ENCODE results near the gene EVL.
A peak's percentile ranks its signal among the peaks of the same experiment; 100 is the strongest.

Gene EVL

GRCh38 chr14:100159865-100160533 lies 94.8 kb downstream of the EVL start:
- Histone ChIP-seq H3K36me3 (replicated peaks) (no peaks in the 10 kb centered on the region), H3K4me3 (ENCODE audit: low read depth, low read length) (no peak overlapping the region), H3K27ac (no peak overlapping the region), H3K27me3 (replicated peaks) (peaks cover 29% of the 10 kb centered on the region)
- no peak for TF ChIP-seq CTCF (IDR thresholded peaks at IDR 0.05; ENCODE audit: low read depth, low read length, missing control alignments)
- DNase-seq = no peak
- in situ Hi-C loops (cut with HindIII; ENCODE audit: low pct_ligation_motif_present, low sequenced_read_pairs) = no loop called here

GRCh38 chr14:100160534-100160916 lies 95.3 kb downstream of the EVL start:
- H3K36me3 ChIP-seq (replicated peaks) = no peaks in the 10 kb centered on the region
- no peak overlapping the region for H3K4me3 ChIP-seq (ENCODE audit: low read depth, low read length)
- H3K27ac ChIP-seq = no peak overlapping the region
- in situ Hi-C loops (cut with HindIII; ENCODE audit: low pct_ligation_motif_present, low sequenced_read_pairs) = no loop called here
- peaks cover 29% of the 10 kb centered on the region for H3K27me3 ChIP-seq (replicated peaks)
- no peak for DNase-seq
- TF ChIP-seq CTCF (IDR thresholded peaks at IDR 0.05; ENCODE audit: low read depth, low read length, missing control alignments) = no peak

GRCh38 chr14:100165376-100165775 lies 100.2 kb downstream of the EVL start:
- H3K36me3 ChIP-seq (replicated peaks) = no peaks in the 10 kb centered on the region
- H3K27ac ChIP-seq = no peak overlapping the region
- peak; percentile 8 for TF ChIP-seq CTCF (IDR thresholded peaks at IDR 0.05; ENCODE audit: low read depth, low read length, missing control alignments)
- no peak for DNase-seq
- no peak overlapping the region for H3K4me3 ChIP-seq (ENCODE audit: low read depth, low read length)
- in situ Hi-C loops (cut with HindIII; ENCODE audit: low pct_ligation_motif_present, low sequenced_read_pairs) = no loop called here
- peaks cover 7% of the 10 kb centered on the region for H3K27me3 ChIP-seq (replicated peaks)

- Histone ChIP-seq H3K36me3 (replicated peaks) (no peaks in the 10 kb centered on the region), H3K4me3 (ENCODE audit: low read depth, low read length) (no peak overlapping the region), H3K27me3 (replicated peaks) (peaks cover 2% of the 10 kb centered on the region), H3K27ac (no peak overlapping the region)
- TF ChIP-seq CTCF (IDR thresholded peaks at IDR 0.05; ENCODE audit: low read depth, low read length, missing control alignments) = no peak
- DNase-seq = no peak
- in situ Hi-C loops (cut with HindIII; ENCODE audit: low pct_ligation_motif_present, low sequenced_read_pairs) = no loop called here
Observed at GRCh38 chr14:100165831-100166440, 100.7 kb downstream of the EVL start.

GRCh38 chr14:100168506-100168905 lies 103.3 kb downstream of the EVL start:
- Histone ChIP-seq H3K27me3 (replicated peaks) (no peaks in the 10 kb centered on the region), H3K4me3 (ENCODE audit: low read depth, low read length) (no peak overlapping the region), H3K36me3 (replicated peaks) (no peaks in the 10 kb centered on the region), H3K27ac (no peak overlapping the region)
- DNase-seq = no peak
- no peak for TF ChIP-seq CTCF (IDR thresholded peaks at IDR 0.05; ENCODE audit: low read depth, low read length, missing control alignments)
- in situ Hi-C loops (cut with HindIII; ENCODE audit: low pct_ligation_motif_present, low sequenced_read_pairs) = no loop called here

GRCh38 chr14:100170880-100171279 lies 105.7 kb downstream of the EVL start:
- Histone ChIP-seq H3K27ac (no peak overlapping the region), H3K36me3 (replicated peaks) (no peaks in the 10 kb centered on the region), H3K27me3 (replicated peaks) (no peaks in the 10 kb centered on the region), H3K4me3 (ENCODE audit: low read depth, low read length) (no peak overlapping the region)
- in situ Hi-C loops (cut with HindIII; ENCODE audit: low pct_ligation_motif_present, low sequenced_read_pairs) = no loop called here
- TF ChIP-seq CTCF (IDR thresholded peaks at IDR 0.05; ENCODE audit: low read depth, low read length, missing control alignments) = no peak
- no peak for DNase-seq
